Measurements from ENCODE around the gene PNPLA2. TPM values are rescaled to one million over a fixed set of nuclear protein-coding genes. Genes with fewer than 3 reads are reported as not detected.

Gene PNPLA2
- total RNA-seq, 1 donor from 2014 or later: 34.7 TPM

- no peak for DNase-seq (ENCODE audit: low read depth)
- TF ChIP-seq CTCF (conservative IDR thresholded peaks at IDR 0.05; ENCODE audit: low read depth, low read length): peak; percentile 38
- no peak overlapping the region for H3K4me3 ChIP-seq (ENCODE audit: low read depth, low read length)
These were observed 51.4 kb downstream of the PNPLA2 start for GRCh38 chr11:870127-870413.

DNA sequence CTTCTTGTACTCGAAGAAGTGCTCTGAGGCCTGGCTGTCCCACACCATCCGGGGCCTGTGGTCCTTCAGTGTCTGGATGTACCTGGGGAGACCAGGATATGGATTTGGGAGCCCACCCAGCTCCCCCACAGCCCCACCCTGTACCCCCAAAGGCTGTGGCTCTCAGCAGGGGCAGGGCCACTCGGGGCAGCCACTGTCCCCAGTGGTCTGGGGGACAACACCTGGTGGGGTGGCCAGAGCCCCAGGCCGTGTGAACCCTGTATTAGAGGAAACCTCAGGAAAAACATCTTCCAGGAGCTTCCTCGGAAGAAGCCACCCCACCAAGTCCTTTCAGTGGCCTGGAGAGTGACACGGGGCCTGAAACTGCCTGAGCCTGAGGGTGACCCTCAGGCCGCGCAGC lies 51.7 kb downstream of the PNPLA2 start:
- DNase-seq (ENCODE audit: low read depth): no peak
- TF ChIP-seq CTCF (conservative IDR thresholded peaks at IDR 0.05; ENCODE audit: low read depth, low read length): no peak
- no peak overlapping the region for H3K4me3 ChIP-seq (ENCODE audit: low read depth, low read length)

DNA sequence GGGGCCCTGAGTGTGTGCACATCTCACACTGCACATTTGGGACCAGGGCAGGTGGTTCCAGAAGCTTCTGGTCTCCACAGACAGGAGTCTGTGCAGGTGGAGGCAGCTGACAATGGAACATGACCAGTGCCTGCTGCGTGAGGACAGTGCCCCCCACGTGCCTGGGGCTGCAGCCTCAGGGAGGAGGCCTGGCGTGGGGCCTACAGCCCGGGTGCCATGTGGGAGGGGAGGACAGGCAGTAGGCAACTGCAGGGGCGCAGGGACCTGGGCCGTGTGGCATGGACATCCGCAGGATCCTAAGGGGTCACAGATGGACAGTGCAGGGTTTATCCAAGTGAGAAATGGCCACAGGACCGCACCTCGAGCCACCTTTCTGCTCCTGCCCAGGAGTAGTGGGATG lies 52.8 kb downstream of the PNPLA2 start:
- TF ChIP-seq CTCF (conservative IDR thresholded peaks at IDR 0.05; ENCODE audit: low read depth, low read length): no peak
- no peak for DNase-seq (ENCODE audit: low read depth)
- H3K4me3 ChIP-seq (ENCODE audit: low read depth, low read length): no peak overlapping the region

DNA sequence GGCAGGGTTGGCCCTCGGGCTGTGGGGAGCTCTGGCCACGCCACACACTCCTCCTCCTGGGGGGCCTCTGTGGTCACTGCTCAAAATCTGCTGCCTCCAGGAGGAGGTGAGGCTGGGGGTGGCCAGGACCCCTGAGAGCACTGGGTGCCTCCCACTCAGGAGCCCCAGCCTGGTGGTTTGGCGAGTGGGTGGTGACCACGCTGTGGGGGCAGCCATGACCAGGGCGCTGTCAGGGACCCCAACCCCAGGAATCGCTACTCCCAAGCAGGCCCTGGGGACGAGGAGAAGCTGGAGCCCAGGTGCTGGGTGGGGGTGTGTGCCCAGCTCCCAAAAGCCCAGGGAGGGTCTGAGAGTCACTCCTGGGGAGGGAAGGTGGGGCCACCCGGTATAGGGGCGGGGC lies 54.1 kb downstream of the PNPLA2 start:
- DNase-seq (ENCODE audit: low read depth): no peak
- TF ChIP-seq CTCF (conservative IDR thresholded peaks at IDR 0.05; ENCODE audit: low read depth, low read length): no peak
- H3K4me3 ChIP-seq (ENCODE audit: low read depth, low read length): no peak overlapping the region

- no peak for TF ChIP-seq CTCF (conservative IDR thresholded peaks at IDR 0.05; ENCODE audit: low read depth, low read length)
- no peak for DNase-seq (ENCODE audit: low read depth)
- no peak overlapping the region for H3K4me3 ChIP-seq (ENCODE audit: low read depth, low read length)
These were observed 55.0 kb downstream of the PNPLA2 start for GRCh38 chr11:873706-874105.

Other genes starting within 250 kb of the PNPLA2 start
- gene PHRF1, start 242.4 kb upstream of the PNPLA2 start, total RNA-seq: 24.2 and 33.5 TPM in 2 replicates
- gene IRF7, start 203.0 kb upstream of the PNPLA2 start, total RNA-seq: 25.6 and 40.8 TPM in 2 replicates
- not detected in 2 replicates for gene CDHR5, start 194.0 kb upstream of the PNPLA2 start, total RNA-seq
- not detected in 2 replicates for gene SCT, start 191.7 kb upstream of the PNPLA2 start, total RNA-seq
- gene DRD4, start 181.6 kb upstream of the PNPLA2 start, total RNA-seq: not detected in 2 replicates
- gene DEAF1, start 123.7 kb upstream of the PNPLA2 start, total RNA-seq: 38.2 and 40.4 TPM in 2 replicates
- 10.7 and 20.8 TPM in 2 replicates for gene TMEM80, start 123.1 kb upstream of the PNPLA2 start, total RNA-seq
- gene EPS8L2, start 112.7 kb upstream of the PNPLA2 start, total RNA-seq: 145 and 151 TPM in 2 replicates
- gene TALDO1, start 71.5 kb upstream of the PNPLA2 start, total RNA-seq: 332 and 365 TPM in 2 replicates
- gene GATD1, start 41.4 kb upstream of the PNPLA2 start, total RNA-seq: 32.6 and 68.8 TPM in 2 replicates
- 0.14 TPM in 1 of 2 replicates, not detected in the other for gene CEND1, start 28.8 kb upstream of the PNPLA2 start, total RNA-seq
- 20.1 and 33.6 TPM in 2 replicates for gene SLC25A22, start 20.6 kb upstream of the PNPLA2 start, total RNA-seq
- gene PIDD1, start 13.7 kb upstream of the PNPLA2 start, total RNA-seq: 17.4 and 32.1 TPM in 2 replicates
- gene RPLP2, start 8.9 kb upstream of the PNPLA2 start, total RNA-seq: 663 and 837 TPM in 2 replicates
- 21.0 and 55.7 TPM in 2 replicates for gene CRACR2B, start 9.0 kb downstream of the PNPLA2 start, total RNA-seq
- gene CD151, start 14.0 kb downstream of the PNPLA2 start, total RNA-seq: 538 and 626 TPM in 2 replicates
- gene POLR2L, start 23.6 kb downstream of the PNPLA2 start, total RNA-seq: 166 and 213 TPM in 2 replicates
- 118 and 188 TPM in 2 replicates for gene TSPAN4, start 23.9 kb downstream of the PNPLA2 start, total RNA-seq
- gene CHID1, start 91.9 kb downstream of the PNPLA2 start, total RNA-seq: 95.6 and 108 TPM in 2 replicates
- gene AP2A2, start 107.0 kb downstream of the PNPLA2 start, total RNA-seq: 48.5 and 49.8 TPM in 2 replicates
- gene MUC6, start 217.8 kb downstream of the PNPLA2 start, total RNA-seq: not detected in 2 replicates

All from epithelial cell of proximal tubule (primary cell).